ENCODE data around the gene CSMD2.

DNA sequence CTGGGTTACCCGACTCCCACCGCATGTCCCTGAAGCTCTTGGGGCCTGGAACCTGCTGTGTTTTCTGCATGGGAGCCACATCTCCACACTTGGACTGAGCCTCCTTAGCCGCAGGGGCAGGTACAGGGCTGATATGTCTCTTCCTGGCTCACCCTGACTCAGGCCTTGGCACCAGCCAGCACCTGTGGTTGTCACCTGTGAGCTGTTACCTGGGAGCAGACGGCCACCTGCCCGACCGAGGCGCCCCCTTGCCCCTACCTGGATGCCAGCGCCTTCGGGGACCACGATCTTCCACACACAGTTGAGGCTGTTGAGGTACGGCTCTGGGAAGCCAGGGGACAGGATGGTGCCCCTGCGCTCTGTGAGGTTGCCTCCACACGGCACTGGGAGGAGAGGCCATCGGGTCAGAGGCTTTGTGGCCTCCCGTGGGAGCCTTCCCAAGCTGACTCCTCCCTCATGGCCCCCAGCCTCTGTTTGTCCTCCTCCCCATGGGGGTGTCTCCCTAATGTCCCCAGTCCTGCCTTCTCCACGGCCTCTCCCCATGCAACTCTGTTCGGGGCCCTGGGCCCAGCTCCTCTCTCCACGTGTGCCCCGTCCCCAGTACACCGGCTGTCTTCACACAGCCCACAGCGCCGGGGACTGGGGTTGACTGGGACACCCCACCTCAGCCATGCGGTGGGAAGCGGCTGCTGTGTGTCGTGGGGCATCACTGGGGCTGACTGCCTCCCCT is 540.6 kb downstream of the CSMD2 start:
- TF ChIP-seq TCF12 (IDR thresholded peaks at IDR 0.05) (no peak), POLR2AphosphoS5 (IDR thresholded peaks at IDR 0.05; ENCODE audit: low read depth, low read length) (no peak), NFIC (IDR thresholded peaks at IDR 0.05; ENCODE audit: borderline replicate concordance) (no peak), GABPA (IDR thresholded peaks at IDR 0.05; ENCODE audit: low read depth) (no peak), FOSL2 (IDR thresholded peaks at IDR 0.05; ENCODE audit: borderline replicate concordance, low read depth) (no peak)
- TF ChIP-seq, protein P1, sequence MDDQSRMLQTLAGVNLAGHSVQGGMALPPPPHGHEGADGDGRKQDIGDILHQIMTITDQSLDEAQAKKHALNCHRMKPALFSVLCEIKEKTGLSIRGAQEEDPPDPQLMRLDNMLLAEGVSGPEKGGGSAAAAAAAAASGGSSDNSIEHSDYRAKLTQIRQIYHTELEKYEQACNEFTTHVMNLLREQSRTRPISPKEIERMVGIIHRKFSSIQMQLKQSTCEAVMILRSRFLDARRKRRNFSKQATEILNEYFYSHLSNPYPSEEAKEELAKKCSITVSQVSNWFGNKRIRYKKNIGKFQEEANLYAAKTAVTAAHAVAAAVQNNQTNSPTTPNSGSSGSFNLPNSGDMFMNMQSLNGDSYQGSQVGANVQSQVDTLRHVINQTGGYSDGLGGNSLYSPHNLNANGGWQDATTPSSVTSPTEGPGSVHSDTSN (IDR thresholded peaks at IDR 0.05): no peak
